ENCODE measurements around the gene BICC1.
"Not testable (repeated sequence)": the region's sequence is repeated elsewhere in the genome, so short reads cannot be mapped to it uniquely, and the experiment has no call there.

BICC1 gene

GRCh38 chr10:58587676-58588075 lies 75.0 kb downstream of the BICC1 start:
- DNase-seq: no peak
- in situ Hi-C loops (cut with MboI; ENCODE audit: low pct_unique_long_range_greater_than_20kb, low sequenced_read_pairs): no loop called here

GRCh38 chr10:58588673-58589265 lies 76.1 kb downstream of the BICC1 start:
- DNase-seq: no peak
- in situ Hi-C loops (cut with MboI; ENCODE audit: low pct_unique_long_range_greater_than_20kb, low sequenced_read_pairs): no loop called here

- DNase-seq: no peak
- in situ Hi-C loops (cut with MboI; ENCODE audit: low pct_unique_long_range_greater_than_20kb, low sequenced_read_pairs): no loop called here
Observed at GRCh38 chr10:58590152-58590840, 77.6 kb downstream of the BICC1 start.

- in situ Hi-C loops (cut with MboI; ENCODE audit: low pct_unique_long_range_greater_than_20kb, low sequenced_read_pairs): no loop called here
Observed at GRCh38 chr10:58590924-58591323, 78.3 kb downstream of the BICC1 start.

GRCh38 chr10:58593008-58593407 lies 80.3 kb downstream of the BICC1 start:
- in situ Hi-C loops (cut with MboI; ENCODE audit: low pct_unique_long_range_greater_than_20kb, low sequenced_read_pairs): no loop called here
- DNase-seq: peak; percentile 82

More at GRCh38 chr10:58590924-58591323, 78.3 kb downstream of the BICC1 start:
- no peak for DNase-seq

- in situ Hi-C loops (cut with MboI; ENCODE audit: low pct_unique_long_range_greater_than_20kb, low sequenced_read_pairs): not testable (repeated sequence)
- peak; percentile 67 for DNase-seq
Observed at GRCh38 chr10:58597211-58597610, 84.5 kb downstream of the BICC1 start.

GRCh38 chr10:58599927-58600553 lies 87.4 kb downstream of the BICC1 start:
- in situ Hi-C loops (cut with MboI; ENCODE audit: low pct_unique_long_range_greater_than_20kb, low sequenced_read_pairs): no loop called here
- no peak for DNase-seq

- in situ Hi-C loops (cut with MboI; ENCODE audit: low pct_unique_long_range_greater_than_20kb, low sequenced_read_pairs): no loop called here
- DNase-seq: no peak
Observed at GRCh38 chr10:58608351-58608750, 95.7 kb downstream of the BICC1 start.

GRCh38 chr10:58608826-58609531 lies 96.3 kb downstream of the BICC1 start:
- in situ Hi-C loops (cut with MboI; ENCODE audit: low pct_unique_long_range_greater_than_20kb, low sequenced_read_pairs): no loop called here
- no peak for DNase-seq

GRCh38 chr10:58609532-58610150 lies 97.0 kb downstream of the BICC1 start:
- in situ Hi-C loops (cut with MboI; ENCODE audit: low pct_unique_long_range_greater_than_20kb, low sequenced_read_pairs): no loop called here
- DNase-seq: no peak

- no peak for DNase-seq
- in situ Hi-C loops (cut with MboI; ENCODE audit: low pct_unique_long_range_greater_than_20kb, low sequenced_read_pairs): no loop called here
Observed at GRCh38 chr10:58615237-58615935, 102.7 kb downstream of the BICC1 start.

GRCh38 chr10:58618158-58618676 lies 105.5 kb downstream of the BICC1 start:
- no peak for DNase-seq
- in situ Hi-C loops (cut with MboI; ENCODE audit: low pct_unique_long_range_greater_than_20kb, low sequenced_read_pairs): no loop called here

GRCh38 chr10:58621379-58622077 lies 108.9 kb downstream of the BICC1 start:
- in situ Hi-C loops (cut with MboI; ENCODE audit: low pct_unique_long_range_greater_than_20kb, low sequenced_read_pairs): no loop called here
- DNase-seq: no peak

GRCh38 chr10:58622246-58622645 lies 109.6 kb downstream of the BICC1 start:
- DNase-seq: no peak
- in situ Hi-C loops (cut with MboI; ENCODE audit: low pct_unique_long_range_greater_than_20kb, low sequenced_read_pairs): no loop called here

- DNase-seq: no peak
- in situ Hi-C loops (cut with MboI; ENCODE audit: low pct_unique_long_range_greater_than_20kb, low sequenced_read_pairs): no loop called here
Observed at GRCh38 chr10:58625070-58625469, 112.4 kb downstream of the BICC1 start.

- DNase-seq: no peak
- in situ Hi-C loops (cut with MboI; ENCODE audit: low pct_unique_long_range_greater_than_20kb, low sequenced_read_pairs): no loop called here
Observed at GRCh38 chr10:58627392-58627791, 114.7 kb downstream of the BICC1 start.

GRCh38 chr10:58631715-58632114 lies 119.0 kb downstream of the BICC1 start:
- no peak for DNase-seq
- in situ Hi-C loops (cut with MboI; ENCODE audit: low pct_unique_long_range_greater_than_20kb, low sequenced_read_pairs): no loop called here

- in situ Hi-C loops (cut with MboI; ENCODE audit: low pct_unique_long_range_greater_than_20kb, low sequenced_read_pairs): no loop called here
- DNase-seq: no peak
Observed at GRCh38 chr10:58632216-58632615, 119.5 kb downstream of the BICC1 start.
